VCaP (cell line): Measurements from ENCODE around the gene LMNTD2.
A peak's percentile ranks its signal among the peaks of the same experiment; 100 is the strongest.

Experiments used
- H3K27ac ChIP-seq: fragments of 450-650 bp; 2 replicates; pipeline ENCODE4 v1.5.1; 2017
- CTCF ChIP-seq: fragments of 450-650 bp; conservative IDR thresholded peaks from 2 replicates; pipeline ENCODE4 v1.5.1; 2017; ENCODE audit warnings: mild to moderate bottlenecking, moderate library complexity

LMNTD2 gene

DNA sequence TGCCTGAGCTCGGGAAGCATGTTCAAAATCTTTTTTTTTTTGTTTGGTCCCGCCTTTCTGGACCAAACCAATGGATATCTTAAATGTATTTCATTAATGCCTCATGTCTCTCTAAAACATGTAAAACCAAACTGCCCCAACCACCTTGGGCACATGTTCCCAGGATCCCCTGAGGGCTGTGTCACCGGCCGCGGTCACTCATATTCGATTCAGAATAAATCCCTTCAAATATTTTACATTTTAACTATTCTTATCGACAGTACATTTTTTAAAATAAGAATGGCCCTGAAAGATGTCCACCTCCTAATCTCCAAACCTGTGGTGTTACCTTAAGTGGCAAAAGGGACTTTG, 55.6 kb downstream of the LMNTD2 start:
- no peak for TF ChIP-seq CTCF
- H3K27ac ChIP-seq: peak overlapping the region; percentile 99
